ENCODE measurements around the gene VAT1L.

Gene VAT1L

DNA sequence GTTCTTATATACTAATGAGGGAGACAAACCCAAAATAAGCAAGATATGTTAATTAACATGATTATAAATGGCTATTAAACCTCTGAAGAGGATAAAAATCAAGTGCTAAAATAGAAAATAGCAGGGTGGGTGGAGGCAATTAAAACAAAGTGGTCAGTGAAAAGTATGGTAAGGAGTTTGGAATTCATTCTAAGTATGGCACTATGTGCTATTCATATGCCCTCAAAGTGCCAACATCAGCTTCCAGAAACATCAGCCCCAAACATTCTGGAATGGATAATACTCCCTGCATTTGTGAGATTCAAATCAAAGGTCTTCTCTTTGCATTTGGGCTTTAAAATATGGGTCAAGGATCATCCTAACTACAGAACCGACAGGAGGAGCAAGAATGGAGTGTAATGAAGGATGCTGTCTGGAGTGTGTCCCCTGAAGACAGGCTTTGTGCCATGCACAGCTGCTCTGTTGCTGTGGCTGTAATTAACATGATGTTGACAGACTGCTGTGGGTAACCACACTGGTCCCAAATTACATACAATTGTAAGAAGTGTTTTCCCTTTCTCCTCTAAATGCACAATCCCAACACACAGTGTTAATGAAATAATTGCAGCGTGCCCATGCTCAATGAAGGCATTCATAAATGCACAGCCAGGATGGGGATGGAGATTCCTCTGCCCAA, 93.1 kb downstream of the VAT1L start:
- H3K4me3 ChIP-seq (ENCODE audit: insufficient read length, low read depth): no peak overlapping the region
- H3K27me3 ChIP-seq (ENCODE audit: insufficient read depth, insufficient read length): no peaks in the 10 kb centered on the region
- no peak for DNase-seq (ENCODE audit: low read depth, low spot score)
- TF ChIP-seq ZNF274 (IDR thresholded peaks at IDR 0.05; ENCODE audit: low read depth, low read length) (no peak), SUZ12 (IDR thresholded peaks at IDR 0.05; ENCODE audit: extremely low read depth, insufficient read depth, insufficient read length) (no peak), YY1 (IDR thresholded peaks at IDR 0.05; ENCODE audit: insufficient read depth, insufficient read length) (no peak)
- H3K4me1 ChIP-seq (ENCODE audit: insufficient read depth, insufficient read length): no peaks in the 10 kb centered on the region
- no peak overlapping the region for H3K9ac ChIP-seq (ENCODE audit: insufficient read length, low read depth)
- peaks cover 5% of the 10 kb centered on the region for H3K36me3 ChIP-seq (ENCODE audit: insufficient read depth, insufficient read length, low read length)
- no peaks in the 10 kb centered on the region for H3K9me3 ChIP-seq (ENCODE audit: insufficient read depth, low read length)

DNA sequence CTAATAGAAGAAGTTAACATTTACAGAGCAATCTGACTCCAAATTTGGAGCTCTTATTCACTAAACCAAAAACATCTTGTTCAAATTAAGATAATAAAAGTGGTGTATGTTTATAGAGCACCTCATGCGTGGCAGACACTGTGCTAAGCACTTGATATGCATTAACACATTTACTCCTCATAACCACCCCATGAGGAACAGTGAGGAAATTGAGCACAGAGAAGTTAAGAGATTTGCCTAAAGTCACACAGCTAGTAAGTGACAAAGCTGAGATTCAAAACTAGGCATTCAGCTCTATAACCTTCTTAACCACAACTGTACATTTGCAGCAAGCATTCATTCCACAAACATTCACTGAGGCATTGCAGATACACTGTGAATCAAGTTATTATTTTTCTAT, 94.0 kb downstream of the VAT1L start:
- H3K4me3 ChIP-seq (ENCODE audit: insufficient read length, low read depth): no peak overlapping the region
- no peaks in the 10 kb centered on the region for H3K27me3 ChIP-seq (ENCODE audit: insufficient read depth, insufficient read length)
- no peak overlapping the region for H3K9ac ChIP-seq (ENCODE audit: insufficient read length, low read depth)
- DNase-seq (ENCODE audit: low read depth, low spot score): no peak
- H3K4me1 ChIP-seq (ENCODE audit: insufficient read depth, insufficient read length): no peaks in the 10 kb centered on the region
- no peak for TF ChIP-seq SUZ12 (IDR thresholded peaks at IDR 0.05; ENCODE audit: extremely low read depth, insufficient read depth, insufficient read length)
- TF ChIP-seq YY1 (IDR thresholded peaks at IDR 0.05; ENCODE audit: insufficient read depth, insufficient read length): no peak
- TF ChIP-seq ZNF274 (IDR thresholded peaks at IDR 0.05; ENCODE audit: low read depth, low read length): no peak
- H3K36me3 ChIP-seq (ENCODE audit: insufficient read depth, insufficient read length, low read length): peaks cover 5% of the 10 kb centered on the region
- H3K9me3 ChIP-seq (ENCODE audit: insufficient read depth, low read length): no peaks in the 10 kb centered on the region

DNA sequence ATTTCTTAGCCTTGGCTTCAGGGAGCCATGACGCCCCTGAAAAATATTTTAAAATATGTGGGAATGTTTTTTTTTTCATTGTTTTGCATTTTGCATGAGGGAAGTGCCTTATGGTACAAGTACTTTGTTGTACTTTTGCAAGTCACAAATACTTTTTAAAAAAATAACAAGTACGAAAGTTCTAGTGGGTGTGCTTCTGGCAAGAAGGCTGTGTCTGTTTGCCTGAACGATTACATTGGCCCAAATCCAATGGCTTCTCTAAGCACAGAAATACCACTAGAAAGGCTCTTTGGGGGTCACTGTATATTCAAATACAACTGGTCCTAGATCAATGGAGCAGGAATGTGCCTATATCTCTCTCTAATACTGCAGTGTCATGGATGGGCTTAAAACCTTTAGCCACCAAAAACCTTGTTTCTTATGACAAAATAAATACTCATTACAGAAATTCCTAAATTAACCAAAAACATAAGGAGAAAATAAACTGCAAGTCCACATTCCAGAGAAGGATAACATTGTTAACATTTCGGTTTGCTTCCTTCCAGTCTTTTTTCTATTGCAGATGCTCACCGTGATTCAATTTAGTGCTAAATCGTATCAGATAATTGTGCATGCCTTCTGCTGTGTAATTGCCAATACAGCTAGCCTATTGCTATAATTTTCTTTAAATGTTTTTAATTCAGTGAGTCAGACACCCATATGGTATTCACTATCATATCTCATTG, 97.4 kb downstream of the VAT1L start:
- Histone ChIP-seq H3K4me3 (ENCODE audit: insufficient read length, low read depth) (no peak overlapping the region), H3K4me1 (ENCODE audit: insufficient read depth, insufficient read length) (no peaks in the 10 kb centered on the region), H3K36me3 (ENCODE audit: insufficient read depth, insufficient read length, low read length) (no peaks in the 10 kb centered on the region), H3K9me3 (ENCODE audit: insufficient read depth, low read length) (no peaks in the 10 kb centered on the region), H3K9ac (ENCODE audit: insufficient read length, low read depth) (no peak overlapping the region), H3K27me3 (ENCODE audit: insufficient read depth, insufficient read length) (no peaks in the 10 kb centered on the region)
- no peak for TF ChIP-seq SUZ12 (IDR thresholded peaks at IDR 0.05; ENCODE audit: extremely low read depth, insufficient read depth, insufficient read length)
- TF ChIP-seq YY1 (IDR thresholded peaks at IDR 0.05; ENCODE audit: insufficient read depth, insufficient read length): no peak
- TF ChIP-seq ZNF274 (IDR thresholded peaks at IDR 0.05; ENCODE audit: low read depth, low read length): no peak
- DNase-seq (ENCODE audit: low read depth, low spot score): no peak

DNA sequence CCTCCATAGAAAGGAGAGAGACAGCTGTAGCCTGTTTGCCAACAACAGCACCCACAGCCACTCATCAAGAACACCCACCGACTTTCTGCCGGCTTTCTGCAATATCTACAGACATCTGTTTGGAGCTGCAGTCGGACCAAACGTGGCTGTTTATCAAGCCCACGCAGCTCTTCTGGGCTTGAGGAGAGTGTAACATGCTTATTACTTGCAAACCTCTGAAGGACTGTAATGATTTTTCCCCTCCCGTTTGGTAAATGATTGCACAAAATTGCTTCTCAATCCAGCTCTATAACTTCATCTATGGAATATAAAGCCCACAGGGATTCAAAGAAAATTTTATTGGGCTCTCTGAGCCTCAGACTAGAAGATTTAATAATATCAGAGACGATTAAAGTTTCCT, 100.5 kb downstream of the VAT1L start:
- Histone ChIP-seq H3K9me3 (ENCODE audit: insufficient read depth, low read length) (no peaks in the 10 kb centered on the region), H3K9ac (ENCODE audit: insufficient read length, low read depth) (no peak overlapping the region), H3K4me3 (ENCODE audit: insufficient read length, low read depth) (no peak overlapping the region), H3K36me3 (ENCODE audit: insufficient read depth, insufficient read length, low read length) (no peaks in the 10 kb centered on the region), H3K27me3 (ENCODE audit: insufficient read depth, insufficient read length) (no peaks in the 10 kb centered on the region), H3K4me1 (ENCODE audit: insufficient read depth, insufficient read length) (no peaks in the 10 kb centered on the region)
- no peak for DNase-seq (ENCODE audit: low read depth, low spot score)
- no peak for TF ChIP-seq SUZ12 (IDR thresholded peaks at IDR 0.05; ENCODE audit: extremely low read depth, insufficient read depth, insufficient read length)
- TF ChIP-seq YY1 (IDR thresholded peaks at IDR 0.05; ENCODE audit: insufficient read depth, insufficient read length): no peak
- no peak for TF ChIP-seq ZNF274 (IDR thresholded peaks at IDR 0.05; ENCODE audit: low read depth, low read length)

DNA sequence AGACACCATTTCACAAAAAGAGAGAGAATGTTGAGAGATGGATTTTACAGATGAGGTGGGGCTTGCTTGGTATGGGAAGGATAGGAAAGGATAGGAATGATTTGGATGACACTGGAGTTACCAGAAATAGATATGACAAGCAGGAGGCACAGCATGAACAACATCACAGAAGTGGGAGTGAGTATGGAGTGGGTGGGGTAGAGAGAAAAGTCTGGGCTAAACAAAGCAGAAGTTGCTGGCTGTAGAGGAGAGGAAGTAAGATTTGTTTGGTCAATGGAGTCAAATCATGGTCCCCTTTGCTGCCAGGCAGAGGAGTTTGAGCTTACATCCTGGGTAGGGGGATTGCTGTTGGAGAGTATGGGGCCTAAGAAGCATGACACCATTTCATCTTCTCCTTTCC, 101.7 kb downstream of the VAT1L start:
- no peak overlapping the region for H3K4me3 ChIP-seq (ENCODE audit: insufficient read length, low read depth)
- H3K36me3 ChIP-seq (ENCODE audit: insufficient read depth, insufficient read length, low read length): no peaks in the 10 kb centered on the region
- H3K4me1 ChIP-seq (ENCODE audit: insufficient read depth, insufficient read length): no peaks in the 10 kb centered on the region
- H3K9ac ChIP-seq (ENCODE audit: insufficient read length, low read depth): no peak overlapping the region
- DNase-seq (ENCODE audit: low read depth, low spot score): no peak
- no peak for TF ChIP-seq ZNF274 (IDR thresholded peaks at IDR 0.05; ENCODE audit: low read depth, low read length)
- no peak for TF ChIP-seq SUZ12 (IDR thresholded peaks at IDR 0.05; ENCODE audit: extremely low read depth, insufficient read depth, insufficient read length)
- no peak for TF ChIP-seq YY1 (IDR thresholded peaks at IDR 0.05; ENCODE audit: insufficient read depth, insufficient read length)
- no peaks in the 10 kb centered on the region for H3K27me3 ChIP-seq (ENCODE audit: insufficient read depth, insufficient read length)
- no peaks in the 10 kb centered on the region for H3K9me3 ChIP-seq (ENCODE audit: insufficient read depth, low read length)

DNA sequence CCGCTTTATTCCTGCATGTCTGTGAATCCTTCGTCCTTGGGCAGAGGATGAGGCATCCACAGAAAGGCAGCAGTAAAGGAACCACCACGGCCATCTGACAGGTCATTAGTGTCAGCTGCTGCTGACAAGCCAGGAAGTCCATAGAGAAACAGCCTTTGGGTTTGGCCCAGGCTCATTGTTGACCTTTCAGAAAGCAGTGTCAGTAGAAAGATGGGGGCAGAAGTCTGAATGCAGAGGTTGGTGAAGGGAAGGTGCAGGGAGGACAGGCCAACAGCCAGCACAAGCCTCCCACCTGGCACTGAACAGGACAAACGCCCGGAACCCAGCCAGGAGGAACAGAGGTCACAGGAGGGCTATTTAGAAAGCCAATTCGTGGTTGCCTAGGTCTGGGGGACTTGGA, 105.8 kb downstream of the VAT1L start:
- Histone ChIP-seq H3K27me3 (ENCODE audit: insufficient read depth, insufficient read length) (no peaks in the 10 kb centered on the region), H3K9me3 (ENCODE audit: insufficient read depth, low read length) (no peaks in the 10 kb centered on the region), H3K36me3 (ENCODE audit: insufficient read depth, insufficient read length, low read length) (no peaks in the 10 kb centered on the region), H3K9ac (ENCODE audit: insufficient read length, low read depth) (no peak overlapping the region), H3K4me3 (ENCODE audit: insufficient read length, low read depth) (no peak overlapping the region), H3K4me1 (ENCODE audit: insufficient read depth, insufficient read length) (peaks cover 8% of the 10 kb centered on the region)
- no peak for DNase-seq (ENCODE audit: low read depth, low spot score)
- TF ChIP-seq SUZ12 (IDR thresholded peaks at IDR 0.05; ENCODE audit: extremely low read depth, insufficient read depth, insufficient read length) (no peak), ZNF274 (IDR thresholded peaks at IDR 0.05; ENCODE audit: low read depth, low read length) (no peak), YY1 (IDR thresholded peaks at IDR 0.05; ENCODE audit: insufficient read depth, insufficient read length) (no peak)

DNA sequence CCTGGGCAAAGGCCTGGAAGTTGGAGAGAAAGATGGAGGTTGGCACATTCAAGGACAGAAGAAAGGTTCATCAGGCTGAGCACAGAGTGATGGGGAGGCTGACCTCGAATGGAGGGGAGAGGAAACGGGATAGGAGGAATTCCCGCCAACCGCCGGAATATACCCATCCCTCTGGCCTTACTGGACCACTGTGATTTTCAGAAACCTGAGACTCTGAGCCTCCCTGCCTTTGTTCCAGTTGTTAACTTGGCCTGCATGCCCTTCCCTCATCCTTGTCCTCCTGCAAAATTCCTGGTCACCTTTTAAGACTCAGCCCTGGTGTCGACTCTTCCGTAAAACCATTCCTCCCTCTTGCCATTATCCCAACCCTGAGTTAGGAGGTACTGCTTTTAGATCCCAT, 107.6 kb downstream of the VAT1L start:
- Histone ChIP-seq H3K27me3 (ENCODE audit: insufficient read depth, insufficient read length) (no peaks in the 10 kb centered on the region), H3K9me3 (ENCODE audit: insufficient read depth, low read length) (no peaks in the 10 kb centered on the region), H3K4me1 (ENCODE audit: insufficient read depth, insufficient read length) (peaks cover 8% of the 10 kb centered on the region), H3K36me3 (ENCODE audit: insufficient read depth, insufficient read length, low read length) (no peaks in the 10 kb centered on the region), H3K9ac (ENCODE audit: insufficient read length, low read depth) (no peak overlapping the region), H3K4me3 (ENCODE audit: insufficient read length, low read depth) (no peak overlapping the region)
- TF ChIP-seq YY1 (IDR thresholded peaks at IDR 0.05; ENCODE audit: insufficient read depth, insufficient read length) (no peak), SUZ12 (IDR thresholded peaks at IDR 0.05; ENCODE audit: extremely low read depth, insufficient read depth, insufficient read length) (no peak), ZNF274 (IDR thresholded peaks at IDR 0.05; ENCODE audit: low read depth, low read length) (no peak)
- no peak for DNase-seq (ENCODE audit: low read depth, low spot score)

All from NT2/D1 (cell line).